ENCODE results near the gene TRMT2A.

Gene TRMT2A

GRCh38 chr22:20148414-20148813 is 31.4 kb upstream of the TRMT2A start:
- TF ChIP-seq CTCF (IDR thresholded peaks at IDR 0.05; ENCODE audit: low read depth, low read length, missing control alignments): no peak
- in situ Hi-C loops (cut with HindIII; ENCODE audit: low sequenced_read_pairs): no loop called here
- H3K4me3 ChIP-seq (ENCODE audit: low read depth, low read length): no peak overlapping the region
- DNase-seq (ENCODE audit: low read depth): no peak

- DNase-seq (ENCODE audit: low read depth): no peak
- TF ChIP-seq CTCF (IDR thresholded peaks at IDR 0.05; ENCODE audit: low read depth, low read length, missing control alignments): no peak
- H3K4me3 ChIP-seq (ENCODE audit: low read depth, low read length): no peak overlapping the region
- in situ Hi-C loops (cut with HindIII; ENCODE audit: low sequenced_read_pairs): no loop called here
These were observed 30.4 kb upstream of the TRMT2A start for GRCh38 chr22:20147237-20147988.

GRCh38 chr22:20146777-20147176 is 29.8 kb upstream of the TRMT2A start:
- H3K4me3 ChIP-seq (ENCODE audit: low read depth, low read length): no peak overlapping the region
- TF ChIP-seq CTCF (IDR thresholded peaks at IDR 0.05; ENCODE audit: low read depth, low read length, missing control alignments): no peak
- in situ Hi-C loops (cut with HindIII; ENCODE audit: low sequenced_read_pairs): no loop called here
- no peak for DNase-seq (ENCODE audit: low read depth)

GRCh38 chr22:20145832-20146223 is 28.8 kb upstream of the TRMT2A start:
- in situ Hi-C loops (cut with HindIII; ENCODE audit: low sequenced_read_pairs): no loop called here
- no peak overlapping the region for H3K4me3 ChIP-seq (ENCODE audit: low read depth, low read length)
- no peak for DNase-seq (ENCODE audit: low read depth)
- no peak for TF ChIP-seq CTCF (IDR thresholded peaks at IDR 0.05; ENCODE audit: low read depth, low read length, missing control alignments)

- no peak for DNase-seq (ENCODE audit: low read depth)
- no peak for TF ChIP-seq CTCF (IDR thresholded peaks at IDR 0.05; ENCODE audit: low read depth, low read length, missing control alignments)
- no peak overlapping the region for H3K4me3 ChIP-seq (ENCODE audit: low read depth, low read length)
- in situ Hi-C loops (cut with HindIII; ENCODE audit: low sequenced_read_pairs): no loop called here
These were observed 28.3 kb upstream of the TRMT2A start for GRCh38 chr22:20145206-20145831.

- no peak for TF ChIP-seq CTCF (IDR thresholded peaks at IDR 0.05; ENCODE audit: low read depth, low read length, missing control alignments)
- in situ Hi-C loops (cut with HindIII; ENCODE audit: low sequenced_read_pairs): no loop called here
- H3K4me3 ChIP-seq (ENCODE audit: low read depth, low read length): no peak overlapping the region
- no peak for DNase-seq (ENCODE audit: low read depth)
These were observed 27.0 kb upstream of the TRMT2A start for GRCh38 chr22:20143883-20144665.

All from astrocyte of the cerebellum (primary cell).